PC-9 (cell line): ENCODE measurements around the gene FAM193B. TPM values are rescaled to one million over a fixed set of nuclear protein-coding genes. Genes with fewer than 3 reads are reported as not detected.

Experiments used
- BruUV-seq: library from RNA; stranded (reverse); fragments of 400-500 nt; replicated peaks from 2 replicates; lab custom pipeline; 2021; lab: Mats Ljungman, UMichigan
- CTCF ChIA-PET: fragments of 300-600 bp; sonication (Branson Sonifier 250); formaldehyde crosslinking; loops from one replicate; lab custom pipeline; 2022; ENCODE audit warnings: antibody characterized with exemption; lab: Charles Lee
- POLR2A ChIA-PET: fragments of 300-600 bp; sonication (Branson Sonifier 250); formaldehyde crosslinking; loops from one replicate; lab custom pipeline; 2022; ENCODE audit warnings: antibody characterized with exemption; ENCODE audit not compliant: unreplicated experiment; lab: Charles Lee
- DNase-seq, 2 experiments: peaks; one replicate each; pipeline versions ENCODE4 v3.0.0 to v3.0.0-alpha.2; 2015 to 2022; ENCODE audit warnings: mixed read lengths in 1 of 2
- H2AFZ ChIP-seq: fragments of 200-600 bp; sonication (generic); 2 replicates; pipeline ENCODE4 v1.8.1; 2017; ENCODE audit warnings: antibody characterized with exemption
- H3F3A ChIP-seq: fragments of 200-600 bp; sonication (generic); 2 replicates; pipeline ENCODE4 v1.8.1; 2017; ENCODE audit warnings: antibody characterized with exemption, mild to moderate bottlenecking, low read depth; ENCODE audit not compliant: insufficient read depth
- H3K27ac ChIP-seq: fragments of 200-600 bp; sonication (generic); 2 replicates; pipeline ENCODE4 v1.6.1; 2016; ENCODE audit warnings: mixed run types
- H3K27me3 ChIP-seq: fragments of 200-600 bp; sonication (generic); 2 replicates; pipeline ENCODE4 v1.6.1; 2016; ENCODE audit warnings: low read depth, mixed run types; ENCODE audit not compliant: insufficient read depth
- H3K36me3 ChIP-seq: fragments of 200-600 bp; sonication (generic); 2 replicates; pipeline ENCODE4 v1.6.1; 2016; ENCODE audit warnings: low read depth, mixed run types
- H3K4me1 ChIP-seq: fragments of 200-600 bp; sonication (generic); replicated peaks from 2 replicates; pipeline ENCODE4 v1.6.1; 2016; ENCODE audit warnings: mixed run types; ENCODE audit not compliant: insufficient read depth
- H3K4me2 ChIP-seq: fragments of 200-600 bp; sonication (generic); 2 replicates; pipeline ENCODE4 v1.6.1; 2017; ENCODE audit warnings: mixed run types
- H3K4me3 ChIP-seq: fragments of 200-600 bp; sonication (generic); 2 replicates; pipeline ENCODE4 v1.6.1; 2016; ENCODE audit warnings: mixed run types
- H3K79me2 ChIP-seq: fragments of 200-600 bp; sonication (generic); 2 replicates; pipeline ENCODE4 v1.6.1; 2017; ENCODE audit warnings: low read depth, mixed run types
- H3K9me2 ChIP-seq: fragments of 200-600 bp; sonication (generic); 2 replicates; pipeline ENCODE4 v1.8.1; 2017; ENCODE audit warnings: mild to moderate bottlenecking; ENCODE audit not compliant: insufficient read depth
- H3K9me3 ChIP-seq: fragments of 200-600 bp; sonication (generic); 2 replicates; pipeline ENCODE4 v1.8.1; 2016; ENCODE audit warnings: low read depth; ENCODE audit not compliant: insufficient read depth
- H4K20me1 ChIP-seq: fragments of 200-600 bp; sonication (generic); 2 replicates; pipeline ENCODE4 v1.8.1; 2017; ENCODE audit not compliant: insufficient read depth
- CTCF ChIP-seq: fragments of 200-600 bp; sonication (generic); conservative IDR thresholded peaks from 2 replicates; pipeline ENCODE4 v1.6.1; 2017; ENCODE audit warnings: mixed run types, antibody characterized with exemption, mild to moderate bottlenecking, moderate library complexity
- EZH2 ChIP-seq: fragments of 200-600 bp; sonication (generic); IDR thresholded peaks from 2 replicates; pipeline ENCODE4 v1.8.0; 2017; ENCODE audit warnings: antibody characterized with exemption, low read depth
- intact Hi-C: fragments of 100-400 bp; cut with micrococcal nuclease; formaldehyde crosslinking; loops from one replicate; pipeline ENCODE4 v1.10.0; 2022; ENCODE audit not compliant: unreplicated experiment
- total RNA-seq: library from RNA; stranded (reverse); gene quantifications from 2 replicates; pipeline ENCODE4 v1.2.3, GENCODE V29; 2021

Gene FAM193B
- total RNA-seq, 1 experiment from 2014 or later: 70.4 TPM

- no peaks in the 10 kb centered on the region for H3K79me2 ChIP-seq
- no peak for DNase-seq
- H2AFZ ChIP-seq: no peak overlapping the region
- CTCF ChIA-PET: no interaction called here
- intact Hi-C loops: no loop called here
- H3K36me3 ChIP-seq: no peaks in the 10 kb centered on the region
- H3K4me1 ChIP-seq: no peaks in the 10 kb centered on the region
- H3K4me3 ChIP-seq: no peak overlapping the region
- no TSS peak for BruUV-seq
- H4K20me1 ChIP-seq: no peaks in the 10 kb centered on the region
- peaks cover 69% of the 10 kb centered on the region for H3K27me3 ChIP-seq
- TF ChIP-seq CTCF (no peak), EZH2 (no peak)
- POLR2A ChIA-PET: no interaction called here
- H3K9me3 ChIP-seq: no peaks in the 10 kb centered on the region
- no peaks in the 10 kb centered on the region for H3F3A ChIP-seq
- no peak overlapping the region for H3K4me2 ChIP-seq
- H3K9me2 ChIP-seq: no peaks in the 10 kb centered on the region
- no peak overlapping the region for H3K27ac ChIP-seq
Measured at GRCh38 chr5:177575488-177575887, 21.1 kb upstream of the FAM193B start.

GRCh38 chr5:177569894-177570293 lies 15.5 kb upstream of the FAM193B start:
- BruUV-seq: no TSS peak
- no peaks in the 10 kb centered on the region for H3K4me1 ChIP-seq
- H3K4me3 ChIP-seq: no peak overlapping the region
- H3K27ac ChIP-seq: no peak overlapping the region
- ChIA-PET CTCF (no interaction called here), POLR2A (no interaction called here)
- H4K20me1 ChIP-seq: no peaks in the 10 kb centered on the region
- no peak overlapping the region for H3K4me2 ChIP-seq
- intact Hi-C loops: no loop called here
- no peaks in the 10 kb centered on the region for H3K9me2 ChIP-seq
- H3F3A ChIP-seq: no peaks in the 10 kb centered on the region
- H3K27me3 ChIP-seq: peaks cover 55% of the 10 kb centered on the region
- DNase-seq: no peak
- no peaks in the 10 kb centered on the region for H3K9me3 ChIP-seq
- no peak for TF ChIP-seq CTCF
- TF ChIP-seq EZH2: no peak
- no peak overlapping the region for H2AFZ ChIP-seq
- no peaks in the 10 kb centered on the region for H3K79me2 ChIP-seq
- no peaks in the 10 kb centered on the region for H3K36me3 ChIP-seq

GRCh38 chr5:177568326-177568725 lies 14.0 kb upstream of the FAM193B start:
- no TSS peak for BruUV-seq
- H3K9me2 ChIP-seq: no peaks in the 10 kb centered on the region
- H3K27ac ChIP-seq: no peak overlapping the region
- H3F3A ChIP-seq: no peaks in the 10 kb centered on the region
- POLR2A ChIA-PET: no interaction called here
- CTCF ChIA-PET: no interaction called here
- no peak for TF ChIP-seq CTCF
- no peak for TF ChIP-seq EZH2
- H2AFZ ChIP-seq: no peak overlapping the region
- intact Hi-C loops: no loop called here
- no peak overlapping the region for H3K4me3 ChIP-seq
- H3K9me3 ChIP-seq: no peaks in the 10 kb centered on the region
- H3K4me2 ChIP-seq: no peak overlapping the region
- peaks cover 45% of the 10 kb centered on the region for H3K27me3 ChIP-seq
- no peaks in the 10 kb centered on the region for H4K20me1 ChIP-seq
- H3K4me1 ChIP-seq: no peaks in the 10 kb centered on the region
- no peaks in the 10 kb centered on the region for H3K79me2 ChIP-seq
- no peaks in the 10 kb centered on the region for H3K36me3 ChIP-seq
- no peak for DNase-seq
